Ishikawa (cell line): ENCODE measurements around the gene MRPL24.
A peak's percentile ranks its signal among the peaks of the same experiment; 100 is the strongest.

Experiments used
- CEBPB ChIP-seq: IDR thresholded peaks from 2 replicates; pipeline ENCODE4 v1.6.1; 2012
- CREB1 ChIP-seq: IDR thresholded peaks from 2 replicates; pipeline ENCODE4 v1.6.1; 2012; ENCODE audit warnings: low read depth
- EGR1 ChIP-seq: IDR thresholded peaks from 2 replicates; pipeline ENCODE4 v1.6.1; 2012
- EP300 ChIP-seq: IDR thresholded peaks from 2 replicates; pipeline ENCODE4 v1.6.1; 2012; ENCODE audit warnings: borderline replicate concordance
- FOXM1 ChIP-seq: IDR thresholded peaks from 2 replicates; pipeline ENCODE4 v1.6.1; 2012; ENCODE audit warnings: low read depth, borderline replicate concordance
- MAX ChIP-seq: IDR thresholded peaks from 2 replicates; pipeline ENCODE4 v1.6.1; 2012
- NFIC ChIP-seq: IDR thresholded peaks from 2 replicates; pipeline ENCODE4 v1.6.1; 2012
- RAD21 ChIP-seq: IDR thresholded peaks from 2 replicates; pipeline ENCODE4 v1.6.1; 2012; ENCODE audit warnings: low read depth
- TAF1 ChIP-seq: IDR thresholded peaks from 2 replicates; pipeline ENCODE4 v1.6.1; 2012; ENCODE audit warnings: low read depth, mild to moderate bottlenecking
- TCF12 ChIP-seq: IDR thresholded peaks from 2 replicates; pipeline ENCODE4 v1.6.1; 2012; ENCODE audit warnings: low read depth
- TEAD4 ChIP-seq: IDR thresholded peaks from 2 replicates; pipeline ENCODE4 v1.6.1; 2012
- USF1 ChIP-seq: IDR thresholded peaks from 2 replicates; pipeline ENCODE4 v1.6.1; 2012
- YY1 ChIP-seq: IDR thresholded peaks from 2 replicates; pipeline ENCODE4 v1.6.1; 2012; ENCODE audit warnings: low read depth
- ZBTB7A ChIP-seq: IDR thresholded peaks from 2 replicates; pipeline ENCODE4 v1.6.1; 2012; ENCODE audit warnings: low read depth
- TF ChIP-seq, protein P1 (sequence below): IDR thresholded peaks from 2 replicates; pipeline ENCODE4 v1.6.1; 2012; ENCODE audit warnings: low read depth, mild to moderate bottlenecking

The MRPL24 gene

GRCh38 chr1:156746728-156747631 is 6.1 kb upstream of the MRPL24 start:
- peak; percentile 27; the same call in 1 of the 2 replicates for TF ChIP-seq NFIC
- TF ChIP-seq ZBTB7A, result peak; percentile 80; the same call in 1 of the 2 replicates
- no peak for TF ChIP-seq USF1
- TF ChIP-seq TEAD4, result peak; percentile 63
- peak; percentile 87 for TF ChIP-seq TCF12
- no peak for TF ChIP-seq RAD21
- TF ChIP-seq EGR1, result peak; percentile 63; the same call in 1 of the 2 replicates
- TF ChIP-seq CREB1, result no peak
- TF ChIP-seq EP300, result peak; percentile 39; the same call in 1 of the 2 replicates
- no peak for TF ChIP-seq TAF1
- TF ChIP-seq CEBPB, result no peak
- TF ChIP-seq, protein P1, sequence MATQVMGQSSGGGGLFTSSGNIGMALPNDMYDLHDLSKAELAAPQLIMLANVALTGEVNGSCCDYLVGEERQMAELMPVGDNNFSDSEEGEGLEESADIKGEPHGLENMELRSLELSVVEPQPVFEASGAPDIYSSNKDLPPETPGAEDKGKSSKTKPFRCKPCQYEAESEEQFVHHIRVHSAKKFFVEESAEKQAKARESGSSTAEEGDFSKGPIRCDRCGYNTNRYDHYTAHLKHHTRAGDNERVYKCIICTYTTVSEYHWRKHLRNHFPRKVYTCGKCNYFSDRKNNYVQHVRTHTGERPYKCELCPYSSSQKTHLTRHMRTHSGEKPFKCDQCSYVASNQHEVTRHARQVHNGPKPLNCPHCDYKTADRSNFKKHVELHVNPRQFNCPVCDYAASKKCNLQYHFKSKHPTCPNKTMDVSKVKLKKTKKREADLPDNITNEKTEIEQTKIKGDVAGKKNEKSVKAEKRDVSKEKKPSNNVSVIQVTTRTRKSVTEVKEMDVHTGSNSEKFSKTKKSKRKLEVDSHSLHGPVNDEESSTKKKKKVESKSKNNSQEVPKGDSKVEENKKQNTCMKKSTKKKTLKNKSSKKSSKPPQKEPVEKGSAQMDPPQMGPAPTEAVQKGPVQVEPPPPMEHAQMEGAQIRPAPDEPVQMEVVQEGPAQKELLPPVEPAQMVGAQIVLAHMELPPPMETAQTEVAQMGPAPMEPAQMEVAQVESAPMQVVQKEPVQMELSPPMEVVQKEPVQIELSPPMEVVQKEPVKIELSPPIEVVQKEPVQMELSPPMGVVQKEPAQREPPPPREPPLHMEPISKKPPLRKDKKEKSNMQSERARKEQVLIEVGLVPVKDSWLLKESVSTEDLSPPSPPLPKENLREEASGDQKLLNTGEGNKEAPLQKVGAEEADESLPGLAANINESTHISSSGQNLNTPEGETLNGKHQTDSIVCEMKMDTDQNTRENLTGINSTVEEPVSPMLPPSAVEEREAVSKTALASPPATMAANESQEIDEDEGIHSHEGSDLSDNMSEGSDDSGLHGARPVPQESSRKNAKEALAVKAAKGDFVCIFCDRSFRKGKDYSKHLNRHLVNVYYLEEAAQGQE, result no peak
- peak; percentile 86 for TF ChIP-seq YY1
- TF ChIP-seq MAX, result peak; percentile 12; the same call in 1 of the 2 replicates
- 0 out of 2 replicates have a peak, but pooled peaks have one; percentile 26 for TF ChIP-seq FOXM1

DNA sequence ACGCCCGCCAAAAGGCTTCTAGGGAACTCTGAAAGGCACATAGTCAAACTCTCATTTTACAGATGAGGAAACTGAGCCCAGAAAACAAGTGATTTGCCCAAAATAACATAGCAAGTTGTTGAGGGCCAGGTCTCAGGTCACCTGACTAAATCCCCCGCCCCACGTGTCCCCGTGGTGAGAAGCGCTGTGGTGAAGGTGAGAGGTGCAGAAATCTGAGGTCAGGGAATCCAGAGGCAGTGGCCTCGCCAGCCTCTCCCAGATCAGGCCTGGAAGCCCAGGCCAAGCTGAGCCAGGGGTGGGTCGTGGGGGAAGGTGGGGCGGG is 5.5 kb upstream of the MRPL24 start:
- TF ChIP-seq USF1, result peak; percentile 78
- no peak for TF ChIP-seq TAF1

DNA sequence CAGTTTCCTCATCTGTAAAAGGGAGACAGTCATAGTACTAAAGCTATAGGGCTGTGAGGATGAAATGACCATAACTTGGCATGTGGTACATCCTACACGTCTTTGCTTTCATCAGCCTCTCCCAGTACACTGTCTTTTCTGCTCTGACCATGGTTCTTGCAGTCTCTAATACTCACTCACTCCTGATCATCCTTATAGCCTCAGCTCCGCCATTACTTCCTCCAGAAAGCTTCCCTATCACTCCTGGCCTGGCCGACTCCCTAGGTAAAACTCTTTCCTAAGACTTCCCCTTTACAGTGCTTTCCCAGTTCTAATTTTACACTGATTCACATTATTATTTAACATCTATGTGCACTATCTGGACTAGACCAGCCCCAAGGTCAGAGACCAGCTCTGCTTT is 5.0 kb upstream of the MRPL24 start:
- TF ChIP-seq TAF1 (no peak), MAX (no peak), CEBPB (no peak), ZBTB7A (no peak), USF1 (no peak), YY1 (no peak), FOXM1 (no peak), EGR1 (no peak), NFIC (no peak), RAD21 (no peak), CREB1 (no peak), TCF12 (no peak), TEAD4 (no peak), EP300 (no peak)
- TF ChIP-seq, protein P1, result no peak

- no peak for TF ChIP-seq MAX
- TF ChIP-seq, protein P1, result no peak
- TF ChIP-seq TEAD4, result no peak
- no peak for TF ChIP-seq TCF12
- TF ChIP-seq FOXM1, result no peak
- no peak for TF ChIP-seq RAD21
- TF ChIP-seq USF1, result no peak
- no peak for TF ChIP-seq TAF1
- no peak for TF ChIP-seq CREB1
- TF ChIP-seq EGR1, result no peak
- TF ChIP-seq EP300, result no peak
- TF ChIP-seq NFIC, result no peak
- no peak for TF ChIP-seq CEBPB
- TF ChIP-seq YY1, result no peak
- TF ChIP-seq ZBTB7A, result no peak
These were observed 4.0 kb upstream of the MRPL24 start for GRCh38 chr1:156744786-156745419.
